Activated CD4-positive, CD25-positive, alpha-beta regulatory T cell treated with anti-CD3 and anti-CD28 coated beads, Interleukin-2, amount 50 U/mL, for 16 hours (primary cell): ENCODE measurements around the gene UBTF.
"Not testable (repeated sequence)": the region's sequence is repeated elsewhere in the genome, so short reads cannot be mapped to it uniquely, and the experiment has no call there.

ENCODE experiments used
- DNase-seq: peaks from one replicate; pipeline ENCODE4 v3.0.0-alpha.2; 2020; ENCODE audit warnings: low read depth, low spot score

Gene UBTF

DNA sequence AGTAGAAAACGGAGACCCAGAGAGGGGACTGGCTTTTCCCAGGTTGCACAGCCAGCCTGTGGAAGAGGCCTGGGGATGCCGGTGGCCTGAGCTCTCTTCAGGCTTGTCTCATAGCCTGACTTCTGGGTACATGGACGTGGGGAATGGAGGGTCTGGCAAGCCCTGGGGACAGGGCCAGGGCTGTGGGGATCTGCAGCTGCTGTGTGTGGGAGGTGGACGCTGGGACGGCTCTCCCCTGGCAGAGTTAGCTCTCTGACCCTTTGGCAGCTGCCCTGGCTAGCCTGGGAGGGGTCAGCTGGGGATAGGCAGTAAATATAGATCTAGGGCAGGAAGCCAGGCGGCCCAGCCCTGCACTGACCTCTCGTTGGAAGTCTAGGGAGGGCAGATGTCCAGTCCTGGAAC lies 28.0 kb upstream of the UBTF start:
- DNase-seq: no peak

DNA sequence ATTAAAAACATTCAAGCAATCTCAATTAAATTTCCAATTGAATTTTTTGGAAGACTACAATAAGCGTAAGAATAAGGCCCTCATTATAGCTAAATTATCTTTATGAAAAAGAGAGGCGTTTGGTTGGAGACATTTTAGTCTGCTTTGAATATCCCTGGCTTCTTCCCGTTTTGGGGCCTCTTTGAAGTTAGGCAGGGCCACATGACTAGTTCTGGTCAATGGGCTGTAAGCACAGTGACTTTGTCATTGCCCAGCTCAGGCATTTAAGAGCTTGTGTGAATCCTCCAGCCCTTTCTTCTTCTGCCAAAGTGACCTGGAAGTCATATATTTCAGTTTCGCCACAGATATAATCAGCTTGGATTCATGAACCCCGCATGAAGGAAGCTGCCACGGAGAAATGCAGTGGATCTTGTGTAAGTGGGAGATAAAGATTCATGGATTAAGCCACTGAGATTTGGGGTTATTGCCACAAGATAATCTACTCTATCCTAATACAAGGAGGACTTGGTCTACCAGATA lies 21.7 kb upstream of the UBTF start:
- no peak for DNase-seq

DNA sequence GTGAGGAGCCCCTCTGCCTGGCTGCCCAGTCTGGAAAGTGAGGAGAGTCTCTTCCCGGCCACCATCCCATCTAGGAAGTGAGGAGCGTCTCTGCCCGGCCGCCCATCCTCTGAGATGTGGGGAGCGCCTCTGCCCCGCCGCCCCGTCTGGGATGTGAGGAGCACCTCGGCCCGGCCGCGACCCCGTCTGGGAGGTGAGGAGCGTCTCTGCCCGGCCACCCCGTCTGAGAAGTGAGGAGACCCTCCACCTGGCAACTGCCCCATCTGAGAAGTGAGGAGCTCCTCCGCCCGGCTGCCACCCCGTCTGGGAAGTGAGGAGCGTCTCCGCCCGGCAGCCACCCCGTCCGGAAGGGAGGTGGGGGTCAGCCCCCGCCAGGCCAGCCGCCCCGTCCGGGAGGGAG lies 18.4 kb upstream of the UBTF start:
- not testable (repeated sequence) for DNase-seq

DNA sequence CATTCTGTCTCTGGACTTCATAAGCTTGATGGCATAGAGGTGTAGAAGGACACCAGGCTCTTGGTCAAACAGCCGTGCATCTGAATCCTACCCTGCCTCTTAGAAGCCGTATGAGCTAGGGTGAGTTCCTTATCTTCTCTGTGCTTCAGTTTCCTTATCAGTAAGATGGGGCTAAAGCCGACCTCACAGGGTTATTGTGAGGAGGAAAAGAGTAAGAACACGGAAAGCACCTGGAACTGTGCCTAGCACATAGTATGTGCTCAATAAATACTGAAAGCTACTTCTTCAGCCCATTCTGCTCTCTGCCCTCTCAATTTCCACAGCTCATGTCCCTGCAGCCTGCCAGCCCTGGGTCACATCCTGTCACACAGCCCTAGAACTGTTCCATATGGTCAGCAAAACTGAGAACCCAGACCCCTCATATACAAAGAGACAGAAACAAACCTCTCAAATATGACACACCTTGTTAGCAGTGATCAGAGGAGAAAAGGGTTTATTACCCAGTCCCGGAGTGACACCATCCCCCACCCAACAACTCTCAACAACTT lies 17.0 kb upstream of the UBTF start:
- DNase-seq: no peak

DNA sequence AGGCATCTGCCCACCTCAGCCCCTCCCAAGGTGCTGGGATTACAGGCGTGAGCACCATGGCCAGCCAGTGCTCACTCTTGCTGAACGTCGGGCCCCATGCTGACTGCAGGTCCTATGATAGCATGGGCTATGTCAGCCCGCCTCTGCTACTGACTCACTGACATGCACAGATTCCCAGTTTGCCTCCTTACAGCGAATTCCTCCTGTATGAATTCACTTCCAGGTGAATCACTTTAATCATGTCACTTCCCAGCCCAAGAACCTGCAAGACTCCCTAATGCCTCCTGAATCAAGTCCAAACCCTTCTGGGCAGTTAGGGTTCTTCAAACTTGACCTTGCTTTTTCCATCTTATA lies 16.1 kb upstream of the UBTF start:
- DNase-seq: no peak

DNA sequence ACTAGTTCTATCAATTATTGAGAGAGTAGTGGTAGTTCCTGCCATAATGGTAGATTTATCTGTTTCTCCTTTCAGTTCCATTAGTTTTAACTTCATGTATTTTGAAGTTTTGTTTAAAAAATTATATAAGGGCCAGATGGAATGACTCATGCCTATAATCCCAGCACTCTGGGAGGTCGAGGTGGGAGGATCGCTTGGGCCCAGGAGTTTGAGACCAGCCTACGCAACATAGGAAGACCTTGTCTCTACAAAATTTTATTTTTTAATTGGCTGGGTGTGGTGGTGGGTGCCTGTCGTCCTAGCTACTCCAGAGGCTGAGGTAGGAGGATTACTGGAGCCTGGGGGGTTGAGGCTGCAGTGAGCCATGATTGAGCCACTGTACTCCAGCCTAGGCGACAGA lies 14.1 kb upstream of the UBTF start:
- no peak for DNase-seq

DNA sequence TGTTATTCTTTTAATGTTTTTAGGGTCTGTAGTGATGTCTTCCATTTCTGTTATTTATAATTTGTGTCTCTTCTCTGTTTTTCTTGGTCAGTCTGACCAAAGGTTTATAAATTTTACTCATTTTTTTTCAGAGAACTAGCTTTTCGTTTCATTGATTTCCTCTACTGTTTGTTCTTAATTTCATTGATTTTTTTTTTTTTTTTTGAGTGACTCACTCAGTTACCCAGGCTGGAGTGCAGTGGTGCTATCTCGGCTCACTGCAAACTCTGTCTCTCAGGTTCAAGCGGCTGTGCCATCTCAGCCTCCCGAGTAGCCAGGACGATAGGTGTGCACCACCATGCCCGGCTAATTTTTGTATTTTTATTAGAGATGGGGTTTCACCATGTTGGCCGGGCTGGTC lies 12.6 kb upstream of the UBTF start:
- no peak for DNase-seq

DNA sequence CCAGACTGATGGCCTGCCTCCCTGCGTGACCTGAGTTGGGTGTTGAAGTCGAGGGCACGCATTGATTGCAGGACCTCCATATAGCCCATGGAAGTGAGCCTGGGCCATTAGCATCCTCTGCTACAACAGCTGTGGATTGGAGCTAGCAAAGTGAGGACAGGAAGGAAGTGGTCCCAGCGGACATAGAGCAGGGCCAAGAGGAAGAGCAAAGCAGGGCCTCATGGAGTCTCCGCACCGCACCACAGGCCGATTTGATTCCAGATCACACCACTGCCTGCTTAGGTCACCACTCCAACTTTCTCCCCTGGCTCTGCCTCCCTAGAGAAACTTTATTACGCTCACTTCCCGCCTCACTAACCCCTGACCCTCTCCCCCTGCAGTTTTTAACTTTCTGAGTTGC lies 10.7 kb upstream of the UBTF start:
- no peak for DNase-seq

DNA sequence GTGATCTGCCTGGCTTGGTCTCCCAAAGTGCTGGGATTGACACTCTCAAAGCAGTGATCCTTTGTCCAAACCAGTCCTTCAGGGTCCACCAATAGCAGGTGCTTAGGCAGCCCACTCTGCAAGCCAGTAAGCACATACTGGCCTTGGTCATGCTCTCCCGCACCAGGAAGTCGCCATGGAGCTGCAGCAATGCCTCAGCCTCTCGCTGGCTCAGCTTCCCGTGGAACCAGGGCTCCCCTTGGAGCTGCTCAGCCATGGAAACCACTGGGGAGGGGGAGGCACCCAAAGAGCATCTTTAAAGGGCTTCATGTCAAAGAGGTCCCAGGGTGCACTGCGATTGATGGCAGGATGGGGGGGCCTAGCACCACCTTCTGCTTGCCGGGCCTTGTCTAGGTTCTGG lies 9.6 kb upstream of the UBTF start:
- DNase-seq: no peak

DNA sequence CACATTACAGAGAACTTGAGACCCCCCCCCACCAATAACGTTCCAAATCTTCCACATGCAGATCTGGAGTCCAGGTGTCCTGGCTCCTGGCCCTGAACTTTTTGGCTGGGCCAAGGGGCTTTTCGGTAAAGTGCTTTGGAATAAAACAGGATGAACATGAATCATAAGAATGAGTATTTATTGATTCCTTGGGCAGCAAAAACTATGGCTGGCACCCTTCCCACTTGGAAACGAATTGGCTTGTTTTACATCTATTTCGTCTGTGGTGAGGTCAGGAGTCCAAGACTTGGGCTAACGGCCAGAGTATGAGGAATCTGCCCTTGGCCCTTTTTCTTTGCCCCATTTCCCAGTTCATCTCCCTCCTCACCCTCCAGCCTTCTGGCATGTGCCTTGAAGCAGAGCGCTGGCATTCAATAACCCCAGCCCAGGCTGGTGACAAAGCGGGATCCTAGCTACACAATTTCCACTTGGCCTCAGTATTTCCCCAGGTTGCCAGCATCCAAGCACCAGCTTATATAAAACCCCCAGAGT lies 4.1 kb upstream of the UBTF start:
- DNase-seq: no peak

DNA sequence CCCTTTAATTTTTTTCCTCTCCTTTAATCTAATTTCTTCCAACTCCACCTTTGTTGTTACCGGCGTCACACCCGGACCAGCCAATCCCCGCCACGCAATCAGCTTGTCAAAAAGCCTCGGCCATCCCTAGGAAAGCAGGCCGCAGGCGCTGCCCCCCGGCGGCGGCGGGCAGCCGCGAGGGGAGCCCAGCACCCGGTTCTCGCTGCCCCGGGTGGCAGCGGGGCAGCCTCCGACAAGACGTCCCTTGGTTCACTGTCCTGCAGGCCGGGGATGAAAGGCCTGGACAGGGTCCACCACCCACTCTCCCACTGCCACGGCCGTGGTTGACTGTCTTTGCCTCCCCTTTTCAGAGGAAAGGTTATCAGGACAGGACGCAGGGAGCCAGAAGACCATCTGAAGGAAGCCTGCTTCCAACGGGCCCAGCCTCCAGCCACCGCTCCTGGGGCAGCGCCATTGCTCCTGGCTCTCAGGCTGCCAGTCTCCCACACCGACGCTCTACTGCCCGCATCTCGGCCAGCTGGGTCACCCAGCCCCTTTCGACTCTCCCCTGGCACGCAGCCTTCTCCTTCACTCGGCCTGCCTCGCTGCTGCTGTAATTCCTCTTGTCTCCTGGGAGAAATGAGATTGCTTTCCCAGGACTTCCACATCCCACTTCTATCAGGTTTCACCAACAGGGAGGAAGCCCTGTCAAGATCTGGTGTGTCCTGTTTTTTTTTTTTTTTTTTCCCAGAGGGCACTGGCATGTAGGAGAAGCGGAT lies 2.8 kb upstream of the UBTF start:
- no peak for DNase-seq

DNA sequence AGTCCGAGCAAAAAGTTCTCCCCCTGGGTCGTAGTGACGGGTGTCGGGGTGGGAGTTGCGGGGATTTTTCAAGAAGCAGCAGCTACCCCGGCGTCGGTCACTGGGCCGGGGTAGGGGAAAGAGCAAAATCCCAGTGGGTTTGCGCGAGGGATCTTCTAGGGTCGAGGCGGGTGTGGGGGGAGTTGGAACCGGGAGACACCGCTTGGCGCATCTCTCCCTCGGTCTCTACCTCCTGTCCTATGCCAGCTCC lies 2.3 kb upstream of the UBTF start:
- DNase-seq: no peak

DNA sequence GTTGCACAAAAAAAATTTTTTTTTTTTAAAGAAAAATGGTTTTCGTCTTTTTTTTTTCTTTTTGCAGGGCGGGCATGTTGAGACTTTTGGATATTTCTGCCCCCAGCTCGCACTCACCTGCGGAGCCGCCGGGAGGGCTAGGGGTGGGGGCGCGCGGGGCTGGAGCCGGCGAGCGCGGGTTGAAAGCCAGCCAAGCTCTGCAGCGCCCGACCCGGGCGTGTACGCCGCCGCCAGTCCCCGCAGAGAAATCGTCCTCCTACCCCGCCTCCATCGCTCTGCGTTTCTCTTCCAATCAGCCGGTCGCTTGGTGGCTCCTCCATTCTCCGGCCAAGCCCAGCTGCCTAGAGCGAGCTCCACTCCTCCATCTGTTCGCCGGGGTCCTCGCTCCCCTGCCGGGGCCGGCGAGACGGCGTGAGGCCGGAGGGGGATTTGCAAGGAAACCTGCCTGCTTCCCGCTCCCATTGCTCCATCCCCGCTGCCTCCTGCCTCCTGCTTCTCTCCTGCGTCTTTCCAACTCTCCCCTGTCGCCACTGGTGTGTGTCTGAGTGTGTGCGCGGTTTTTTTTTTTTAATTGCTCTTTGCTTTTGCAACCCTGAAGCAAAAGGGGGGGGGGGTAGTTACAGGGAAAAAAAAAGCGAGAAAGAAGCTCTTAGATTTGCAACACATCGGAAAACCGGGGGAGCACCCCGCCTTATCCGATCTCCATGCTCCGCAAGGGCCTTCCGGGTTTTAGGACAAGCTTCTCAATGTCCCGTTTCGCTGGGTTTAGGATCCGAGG lies 1.8 kb upstream of the UBTF start:
- DNase-seq: no peak

DNA sequence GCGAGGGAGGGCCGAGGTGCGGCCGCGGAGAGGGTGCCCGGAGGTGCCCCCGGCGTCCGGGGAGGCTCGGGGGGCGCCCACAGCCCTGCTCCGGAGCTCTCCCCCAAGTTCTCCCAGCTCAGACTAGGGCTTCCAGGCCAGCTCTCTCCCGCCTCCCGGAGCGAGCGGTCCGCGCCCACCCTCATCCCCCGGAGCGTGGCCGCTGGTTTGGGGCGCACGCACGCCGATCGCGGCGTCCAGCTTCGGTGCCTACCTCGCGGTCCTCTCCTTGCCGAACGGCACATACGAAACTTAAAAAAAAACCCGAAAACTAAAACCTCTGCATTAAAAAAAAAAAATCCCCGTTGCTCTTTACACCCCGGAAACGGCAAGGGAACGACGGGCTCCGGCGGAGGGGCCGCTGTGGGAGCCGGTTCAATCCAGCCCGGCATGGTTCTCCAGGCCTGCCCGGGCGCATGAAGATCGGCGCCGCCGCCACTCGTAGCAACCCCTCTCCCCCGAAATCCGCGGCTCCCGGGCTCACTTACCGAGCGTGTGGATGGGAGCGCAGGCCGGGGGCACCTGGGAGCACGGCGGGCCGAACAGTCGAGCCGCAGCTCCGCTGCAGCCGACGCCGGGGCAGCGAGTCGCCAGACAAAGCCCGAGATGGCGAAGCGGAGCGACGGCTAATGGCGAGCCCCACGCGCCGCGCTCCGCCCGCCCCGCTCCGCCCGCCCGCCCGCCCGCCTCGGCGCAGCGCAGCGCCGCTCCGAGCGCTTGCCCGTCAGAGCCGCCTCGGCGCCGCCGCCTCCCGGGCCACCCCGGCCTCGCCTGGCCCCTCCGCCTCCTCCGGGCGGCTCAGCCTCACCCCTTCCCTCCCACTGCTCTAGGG lies 973 bp upstream of the UBTF start:
- no peak for DNase-seq

DNA sequence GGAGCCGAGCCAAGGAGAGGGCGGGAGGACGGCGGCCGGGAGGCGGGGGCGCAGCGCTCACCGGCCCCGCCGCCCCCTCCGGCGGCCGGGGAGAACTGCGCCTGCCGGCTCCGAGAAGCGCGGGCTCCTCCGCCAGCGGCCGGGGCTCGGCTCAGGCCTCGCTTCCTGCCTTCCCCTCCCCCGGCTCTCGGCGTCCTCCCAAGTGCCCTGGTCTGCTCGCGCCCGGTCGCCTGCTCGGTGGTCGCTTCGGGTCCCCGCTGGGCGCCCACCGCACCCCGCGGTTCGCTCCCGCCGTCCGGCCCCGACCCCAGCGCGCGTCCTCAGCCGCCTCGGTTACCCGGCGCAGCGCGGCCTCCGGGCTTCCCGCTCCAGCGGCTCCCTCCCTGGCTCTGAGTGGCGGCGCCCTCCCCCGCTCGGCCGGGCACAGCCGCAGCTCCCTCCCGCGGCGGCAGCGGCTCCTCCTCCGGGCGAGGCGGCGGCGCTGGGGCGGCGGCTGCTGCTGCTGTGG lies 313 bp downstream of the UBTF start:
- DNase-seq: peak; percentile 40

DNA sequence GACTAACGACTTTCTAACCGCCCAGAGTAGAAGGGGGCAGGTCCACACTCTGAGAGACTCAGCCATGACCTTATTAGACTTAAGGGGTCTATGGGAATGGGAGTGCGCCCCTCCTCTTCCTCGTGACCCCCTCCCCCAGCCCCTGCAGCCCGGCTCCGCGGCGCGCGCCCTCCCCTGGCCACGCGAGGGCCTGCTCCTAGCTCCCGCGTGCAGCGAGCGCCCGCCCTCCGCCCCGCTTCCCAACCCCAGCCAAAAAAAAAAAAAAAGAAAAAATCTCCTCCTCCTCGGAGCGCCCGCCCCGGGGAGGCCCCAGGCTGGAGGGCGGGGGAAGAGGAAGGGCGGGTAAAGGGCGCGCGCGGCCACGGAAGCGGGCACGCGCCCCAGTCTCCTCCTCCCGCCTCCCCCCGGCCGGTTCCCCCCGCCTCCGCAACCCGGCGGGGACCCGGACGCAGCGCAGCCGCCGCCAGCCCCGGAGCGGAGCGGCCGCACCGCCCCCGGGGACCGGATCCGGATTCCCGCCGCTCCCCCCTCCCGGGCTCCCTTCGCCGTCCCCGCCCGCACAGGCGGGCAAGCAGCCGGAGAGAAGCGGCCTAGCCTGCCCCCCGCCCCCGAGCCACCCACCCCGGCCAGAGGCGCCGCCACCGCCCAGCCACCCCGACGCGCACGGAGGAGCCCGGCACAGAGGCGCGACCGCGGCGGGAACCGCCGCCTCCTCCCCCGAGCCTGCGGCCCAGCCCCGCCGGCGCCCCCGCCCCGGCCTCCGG lies 949 bp downstream of the UBTF start:
- peak; percentile 73 for DNase-seq

DNA sequence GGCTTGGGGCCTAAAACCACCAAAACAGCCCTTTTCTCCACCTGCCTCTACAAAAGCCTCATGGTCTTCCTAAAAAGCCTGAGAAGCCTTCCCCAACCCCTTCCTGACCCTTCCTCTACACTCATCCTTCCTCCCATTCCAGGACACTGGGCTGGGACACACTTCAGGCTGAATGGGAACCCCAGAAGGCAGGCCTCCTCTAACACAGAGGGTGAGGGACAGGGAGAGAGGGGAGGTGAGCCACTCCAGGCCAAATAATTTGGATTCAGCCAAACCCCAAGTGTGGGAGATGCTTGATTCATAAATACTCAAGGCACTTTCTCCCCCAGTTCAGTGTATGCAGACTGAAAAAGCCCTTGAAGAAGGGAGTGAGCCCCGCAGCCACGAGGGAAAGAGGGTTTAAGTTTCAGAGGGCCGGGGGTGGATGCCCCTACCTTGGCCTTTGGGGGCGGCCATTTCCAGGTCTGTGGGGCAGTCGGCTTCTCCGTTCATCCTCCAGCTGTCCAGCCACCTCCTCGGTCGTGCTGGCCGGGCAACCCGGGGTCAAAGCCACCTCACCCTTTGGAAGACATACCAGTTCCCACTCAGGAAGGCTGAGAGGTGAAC lies 1.6 kb downstream of the UBTF start:
- DNase-seq: no peak

DNA sequence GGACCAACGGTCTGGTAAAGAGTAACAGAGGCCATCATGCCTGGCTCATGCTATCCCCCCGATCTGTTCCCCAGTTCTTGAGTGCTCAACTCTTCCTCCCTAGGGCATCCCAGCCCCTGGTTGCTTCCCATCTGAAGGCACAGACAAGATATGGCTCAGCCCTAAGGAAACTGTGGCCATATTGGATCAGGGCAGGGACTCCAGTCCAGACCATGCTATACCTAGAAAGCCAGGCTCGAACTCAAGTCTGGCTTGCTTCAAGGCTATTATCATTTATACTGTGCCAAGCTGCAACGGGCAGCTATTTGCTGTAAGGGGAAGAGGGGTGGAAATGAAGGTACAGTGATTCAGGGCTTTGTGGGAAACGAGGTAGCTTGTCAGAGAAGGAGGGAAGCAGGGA lies 2.8 kb downstream of the UBTF start:
- no peak for DNase-seq

DNA sequence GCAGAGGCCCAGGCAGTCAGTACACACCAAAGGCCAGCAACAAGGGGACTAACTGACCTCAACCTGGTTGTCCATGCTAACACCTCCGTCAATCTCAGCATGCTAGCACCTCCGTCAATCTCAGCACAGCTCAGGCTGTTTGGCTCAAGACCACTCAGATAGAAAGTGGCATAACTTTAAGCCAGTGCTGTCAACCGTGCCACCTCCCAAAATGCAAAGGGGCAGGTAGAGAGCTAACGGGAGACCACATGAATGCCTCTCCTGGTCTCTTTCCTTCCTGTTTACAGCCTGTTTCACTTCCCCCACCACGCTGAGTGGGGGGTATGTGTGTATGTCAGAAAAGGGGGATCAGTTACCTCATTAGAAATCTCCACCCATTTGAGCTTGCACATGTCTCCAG lies 3.3 kb downstream of the UBTF start:
- no peak for DNase-seq

DNA sequence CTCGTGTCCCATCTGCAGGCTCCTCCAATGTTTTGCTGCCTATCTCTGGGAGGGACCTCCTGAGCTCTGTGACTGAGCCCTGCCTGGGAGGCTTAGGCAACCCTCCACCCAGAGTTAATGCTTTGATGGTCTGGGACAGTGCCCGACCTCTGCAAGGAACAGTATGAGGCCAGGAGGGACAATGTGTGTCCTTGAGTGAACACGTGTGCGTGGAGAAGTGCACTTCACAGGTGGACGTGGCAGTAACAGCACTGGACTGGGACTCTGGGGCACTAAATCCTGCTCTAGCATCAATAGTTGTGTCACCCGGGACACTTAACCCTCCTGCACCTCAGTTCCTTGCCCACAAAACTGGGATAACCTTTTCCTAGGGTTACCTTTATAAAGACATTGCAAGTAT lies 4.6 kb downstream of the UBTF start:
- no peak for DNase-seq

DNA sequence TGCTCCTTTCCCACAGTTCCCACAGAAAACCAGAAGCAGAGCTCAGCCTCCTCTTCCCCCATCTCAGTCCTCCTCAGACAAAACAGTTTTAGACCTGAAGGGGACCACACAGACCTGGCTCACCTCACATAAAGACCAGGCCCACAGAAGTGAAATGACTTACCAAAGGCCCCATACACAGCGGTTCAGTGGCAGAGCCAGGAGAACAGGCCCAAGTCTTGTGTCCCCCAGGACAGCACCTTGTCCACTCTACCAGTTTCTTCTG lies 5.3 kb downstream of the UBTF start:
- no peak for DNase-seq
